ENCODE data around the gene HDGFL1. TPM values are rescaled to one million over a fixed set of nuclear protein-coding genes. Genes with fewer than 3 reads are reported as not detected.

Gene HDGFL1
- total RNA-seq, 2 donors from 2014 or later, result not detected

DNA sequence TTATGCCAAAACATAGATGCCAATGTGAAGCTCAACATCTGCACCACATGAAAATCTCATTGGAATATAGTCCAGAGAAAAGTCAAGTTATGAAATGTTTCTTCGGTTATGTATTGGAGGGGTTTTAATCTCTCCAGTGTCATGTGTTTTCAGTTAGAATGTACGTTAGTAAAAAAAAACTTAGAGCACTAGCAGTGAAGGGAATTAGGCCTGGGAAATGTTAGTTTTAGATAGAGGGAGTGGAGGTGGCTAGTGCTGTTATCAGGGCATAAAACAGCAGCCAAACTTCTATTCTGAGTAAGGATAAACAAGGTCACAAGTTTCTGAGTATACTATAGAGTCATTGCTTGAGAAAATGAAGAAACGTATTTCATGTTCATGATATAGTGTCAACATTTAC lies 42.9 kb downstream of the HDGFL1 start:
- TF ChIP-seq, protein P1, sequence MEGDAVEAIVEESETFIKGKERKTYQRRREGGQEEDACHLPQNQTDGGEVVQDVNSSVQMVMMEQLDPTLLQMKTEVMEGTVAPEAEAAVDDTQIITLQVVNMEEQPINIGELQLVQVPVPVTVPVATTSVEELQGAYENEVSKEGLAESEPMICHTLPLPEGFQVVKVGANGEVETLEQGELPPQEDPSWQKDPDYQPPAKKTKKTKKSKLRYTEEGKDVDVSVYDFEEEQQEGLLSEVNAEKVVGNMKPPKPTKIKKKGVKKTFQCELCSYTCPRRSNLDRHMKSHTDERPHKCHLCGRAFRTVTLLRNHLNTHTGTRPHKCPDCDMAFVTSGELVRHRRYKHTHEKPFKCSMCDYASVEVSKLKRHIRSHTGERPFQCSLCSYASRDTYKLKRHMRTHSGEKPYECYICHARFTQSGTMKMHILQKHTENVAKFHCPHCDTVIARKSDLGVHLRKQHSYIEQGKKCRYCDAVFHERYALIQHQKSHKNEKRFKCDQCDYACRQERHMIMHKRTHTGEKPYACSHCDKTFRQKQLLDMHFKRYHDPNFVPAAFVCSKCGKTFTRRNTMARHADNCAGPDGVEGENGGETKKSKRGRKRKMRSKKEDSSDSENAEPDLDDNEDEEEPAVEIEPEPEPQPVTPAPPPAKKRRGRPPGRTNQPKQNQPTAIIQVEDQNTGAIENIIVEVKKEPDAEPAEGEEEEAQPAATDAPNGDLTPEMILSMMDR (IDR thresholded peaks at IDR 0.05), result no peak

DNA sequence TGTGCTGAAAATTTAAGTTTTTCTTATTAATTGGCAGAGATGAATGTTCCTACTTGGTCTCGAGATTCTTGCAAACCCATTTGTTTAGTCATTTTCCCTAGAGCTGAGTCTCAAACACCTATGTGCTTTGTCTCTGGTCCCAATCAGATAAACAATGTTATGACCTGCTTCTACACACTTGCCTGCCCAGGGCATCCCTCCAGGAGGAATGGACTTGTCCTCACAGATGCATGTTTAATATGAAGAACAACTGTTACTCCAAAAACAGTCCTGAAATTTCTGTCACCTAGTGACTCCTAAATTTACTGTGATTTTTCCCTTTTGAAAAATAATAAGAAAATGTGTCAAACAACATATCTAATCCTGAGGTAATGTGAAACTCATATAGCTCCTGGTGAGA lies 43.7 kb downstream of the HDGFL1 start:
- Histone ChIP-seq H3K27me3 (replicated peaks; ENCODE audit: insufficient read depth) (no peaks in the 10 kb centered on the region), H3K4me3 (peak overlapping the region; percentile 17), H3K36me3 (no peaks in the 10 kb centered on the region), H3K9me3 (no peaks in the 10 kb centered on the region), H3K27ac (peak overlapping the region in 1 of 2 donors; percentile 55), H3K4me1 (ENCODE audit: control insufficient read depth in 1 of 2, low read depth in 2 of 2) (peaks cover 18 to 31% of the 10 kb centered on the region in 2 donors)
- ATAC-seq (ENCODE audit: insufficient number of reproducible peaks, low FRiP score, low read depth), result no peak
- no peak for DNase-seq (ENCODE audit: low spot score)
- TF ChIP-seq, protein P1 (IDR thresholded peaks at IDR 0.05), result no peak

More for the DNA sequence above, 42.9 kb downstream of the HDGFL1 start:
- ATAC-seq (ENCODE audit: insufficient number of reproducible peaks, low FRiP score, low read depth) (no peak), DNase-seq (ENCODE audit: low spot score) (no peak)
- no peak overlapping the region for H3K4me3 ChIP-seq
- H3K27me3 ChIP-seq (replicated peaks; ENCODE audit: insufficient read depth), result no peaks in the 10 kb centered on the region
- no peaks in the 10 kb centered on the region for H3K36me3 ChIP-seq
- H3K27ac ChIP-seq, result peak overlapping the region in 1 of 2 donors; percentile 55
- H3K4me1 ChIP-seq (ENCODE audit: control insufficient read depth in 1 of 2, low read depth in 2 of 2), result peaks cover 18 to 31% of the 10 kb centered on the region in 2 donors
- H3K9me3 ChIP-seq, result no peaks in the 10 kb centered on the region

DNA sequence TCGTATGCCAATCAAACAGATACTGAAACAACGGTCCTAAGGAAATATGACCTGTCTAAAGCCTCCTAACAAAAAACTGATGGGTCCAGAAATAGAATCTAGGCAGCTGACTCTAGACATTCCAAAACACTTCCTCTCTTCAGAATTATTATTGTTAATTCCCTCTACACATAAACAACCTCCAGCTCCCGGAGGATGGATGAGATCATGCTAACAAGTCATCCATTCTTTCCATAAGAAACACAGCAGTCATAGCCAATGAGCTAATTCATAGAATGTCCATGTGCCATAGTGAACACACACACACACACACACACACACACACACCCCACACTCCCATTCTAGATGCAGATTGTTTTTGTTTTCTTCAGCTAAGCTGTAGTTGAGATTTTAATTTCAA lies 44.3 kb downstream of the HDGFL1 start:
- Histone ChIP-seq H3K4me3 (peak overlapping the region; percentile 17), H3K36me3 (no peaks in the 10 kb centered on the region), H3K4me1 (ENCODE audit: control insufficient read depth in 1 of 2, low read depth in 2 of 2) (peaks cover 18 to 31% of the 10 kb centered on the region in 2 donors), H3K27me3 (replicated peaks; ENCODE audit: insufficient read depth) (no peaks in the 10 kb centered on the region), H3K9me3 (peaks cover 5% of the 10 kb centered on the region), H3K27ac (peak overlapping the region in 1 of 2 donors; percentile 55)
- DNase-seq (ENCODE audit: low spot score) (no peak), ATAC-seq (ENCODE audit: insufficient number of reproducible peaks, low FRiP score, low read depth) (peak; percentile 65)
- TF ChIP-seq, protein P1 (IDR thresholded peaks at IDR 0.05), result no peak

- ATAC-seq (ENCODE audit: insufficient number of reproducible peaks, low FRiP score, low read depth) (no peak), DNase-seq (ENCODE audit: low spot score) (no peak)
- H3K27me3 ChIP-seq (replicated peaks; ENCODE audit: insufficient read depth), result no peaks in the 10 kb centered on the region
- peaks cover 18 to 31% of the 10 kb centered on the region in 2 donors for H3K4me1 ChIP-seq (ENCODE audit: control insufficient read depth in 1 of 2, low read depth in 2 of 2)
- H3K4me3 ChIP-seq, result no peak overlapping the region
- H3K36me3 ChIP-seq, result no peaks in the 10 kb centered on the region
- H3K9me3 ChIP-seq, result peaks cover 10% of the 10 kb centered on the region
- TF ChIP-seq, protein P1 (IDR thresholded peaks at IDR 0.05), result no peak
- H3K27ac ChIP-seq, result no peak overlapping the region
Observed at GRCh38 chr6:22614547-22614946, 45.2 kb downstream of the HDGFL1 start.

DNA sequence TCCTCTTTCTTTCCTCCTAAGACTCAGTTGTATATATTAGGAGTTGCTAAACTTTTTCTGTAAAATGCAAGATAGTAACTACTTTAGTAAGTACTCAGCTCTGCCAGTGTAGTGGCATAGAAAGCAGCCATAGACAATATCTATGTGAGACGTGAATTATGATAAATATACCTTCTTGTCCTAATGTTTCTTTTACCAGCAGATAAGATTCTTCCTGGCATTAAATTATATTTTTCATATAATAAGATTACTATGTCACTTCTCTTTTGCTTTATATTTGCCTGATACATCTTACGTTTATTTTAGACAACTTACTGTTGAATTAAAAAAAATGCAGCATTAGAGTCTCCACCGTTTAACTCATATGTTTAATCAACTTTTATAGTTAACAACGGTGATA lies 51.7 kb downstream of the HDGFL1 start:
- ATAC-seq (ENCODE audit: insufficient number of reproducible peaks, low FRiP score, low read depth), result no peak
- H3K27ac ChIP-seq, result no peak overlapping the region
- H3K27me3 ChIP-seq (replicated peaks; ENCODE audit: insufficient read depth), result no peaks in the 10 kb centered on the region
- peaks cover 10% of the 10 kb centered on the region for H3K9me3 ChIP-seq
- H3K4me1 ChIP-seq (ENCODE audit: control insufficient read depth in 1 of 2, low read depth in 2 of 2), result peaks cover 0 to 15% of the 10 kb centered on the region in 2 donors
- TF ChIP-seq, protein P1 (IDR thresholded peaks at IDR 0.05), result no peak
- H3K36me3 ChIP-seq, result no peaks in the 10 kb centered on the region
- DNase-seq (ENCODE audit: low spot score), result no peak
- no peak overlapping the region for H3K4me3 ChIP-seq
